ENCODE data around the gene NOP16.

Gene NOP16

DNA sequence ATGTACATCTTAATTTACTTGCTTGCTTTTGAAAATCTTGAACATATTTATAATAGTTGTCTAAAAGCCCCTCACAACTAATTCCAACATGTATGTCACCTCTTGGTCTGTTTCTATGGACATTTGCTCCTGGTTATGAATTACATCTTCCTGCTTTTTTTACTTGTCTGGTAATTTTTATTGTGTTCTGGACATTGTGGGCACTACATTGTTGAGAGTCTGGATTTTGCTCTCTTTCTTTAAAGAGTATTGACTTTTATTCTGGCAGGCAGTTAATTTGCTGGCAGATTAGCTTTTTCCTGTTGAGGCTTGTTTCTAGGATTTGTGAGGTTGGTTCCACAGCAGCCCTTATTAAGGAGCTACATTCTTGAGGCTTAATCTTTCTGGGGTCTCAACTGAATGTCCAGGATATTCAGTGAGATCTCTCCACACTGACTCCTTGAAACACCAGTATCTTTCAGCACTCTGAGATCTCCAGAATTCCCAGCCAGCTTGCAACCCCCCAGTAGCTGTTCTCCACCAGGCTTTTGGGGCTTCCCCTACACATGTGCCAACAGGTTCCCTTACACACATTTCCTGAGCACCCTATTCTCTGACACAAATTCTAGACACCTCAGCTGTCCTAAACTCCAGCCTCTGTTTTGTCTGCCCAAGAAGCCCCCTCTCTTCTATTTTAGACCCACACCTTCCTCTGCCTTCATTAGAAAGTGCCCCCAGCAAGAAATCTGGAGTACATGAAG lies 54.2 kb downstream of the NOP16 start:
- DNase-seq (ENCODE audit: low read depth) = no peak
- H3K4me3 ChIP-seq (ENCODE audit: low read depth, low read length) = no peak overlapping the region
